Sigmoid colon (tissue), 7 donors: Measurements from ENCODE around the gene KDM6A. TPM values are rescaled to one million over a fixed set of nuclear protein-coding genes. Genes with fewer than 3 reads are reported as not detected.
"Not testable (repeated sequence)": the region's sequence is repeated elsewhere in the genome, so short reads cannot be mapped to it uniquely, and the experiment has no call there.

Source experiments
- DNase-seq: peaks from one replicate; pipeline ENCODE4 v3.0.0-alpha.2; 2019
- H3K27ac ChIP-seq, 4 donors: fragments of 200-600 bp; sonication (generic); one replicate each; pipeline ENCODE4 v1.5.1; 2016 to 2019; ENCODE audit warnings: mild to moderate bottlenecking in 1 of 4
- H3K27me3 ChIP-seq, 3 donors: fragments of 200-600 bp; sonication (generic); one replicate each; pipeline ENCODE4 v1.5.1; 2019; ENCODE audit warnings: mild to moderate bottlenecking in 1 of 3
- H3K36me3 ChIP-seq, 4 donors: fragments of 200-600 bp; sonication (generic); one replicate each; pipeline ENCODE4 v1.5.1; 2016 to 2019
- H3K4me1 ChIP-seq, 4 donors: fragments of 200-600 bp; sonication (generic); one replicate each; pipeline ENCODE4 v1.5.1; 2017 to 2019
- H3K4me3 ChIP-seq, 4 donors: fragments of 200-600 bp; sonication (generic); one replicate each; pipeline ENCODE4 v1.5.1; 2017 to 2019; ENCODE audit warnings: mild to moderate bottlenecking in 2 of 4, moderate library complexity in 1 of 4
- H3K9me3 ChIP-seq, 4 donors: fragments of 200-600 bp in 3 of 4; sonication (generic) in 3 of 4; one replicate each; pipeline versions ENCODE4 v1.5.1 to v1.6.1; 2013 to 2019
- EP300 ChIP-seq, 4 donors: sonication (generic); formaldehyde crosslinking; IDR thresholded peaks; one replicate each; pipeline ENCODE4 v1.6.1; 2017; ENCODE audit warnings: antibody characterized with exemption in 4 of 4
- POLR2A ChIP-seq, 2 donors: fragments of 450-650 bp; IDR thresholded peaks; one replicate each; pipeline ENCODE4 v1.6.1; 2016; ENCODE audit warnings: antibody characterized with exemption in 2 of 2, mild to moderate bottlenecking in 2 of 2, moderate library complexity in 2 of 2
- POLR2AphosphoS5 ChIP-seq, 4 donors: sonication (generic); formaldehyde crosslinking; IDR thresholded peaks; one replicate each; pipeline ENCODE4 v1.6.1; 2017; ENCODE audit warnings: antibody characterized with exemption in 4 of 4
- WGBS, 2 donors: extraction: QIAGEN DNeasy Blood & Tissue Kit; methylation state at CpG; one replicate each; pipeline ENCODE4 v1.1.7; 2013; 5-methylcytosine and 5-hydroxymethylcytosine counted together
- intact Hi-C: fragments of 100-400 bp; cut with DNase I; formaldehyde crosslinking; loops from one replicate; pipeline ENCODE4 v1.15.1; 2023
- polyA plus RNA-seq, 3 donors: library from polyadenylated mRNA; stranded (reverse); fragments of 200-250 nt; gene quantifications; one replicate each; pipeline ENCODE4 v1.2.3, GENCODE V29; 2013
- total RNA-seq, 4 donors: library from RNA; depleted of rRNA; stranded (reverse); fragments of >200 nt; gene quantifications; one replicate each; pipeline ENCODE4 v1.1.0, GENCODE V29; 2016
- TF ChIP-seq, protein P1 (sequence below), 4 experiments: fragments of 450-650 bp in 3 of 4; fragments of 200-600 bp in 1 of 4; IDR thresholded peaks; one replicate each; pipeline ENCODE4 v1.5.1; 2016 to 2019; ENCODE audit warnings: antibody characterized with exemption in 4 of 4, mild to moderate bottlenecking in 3 of 4, moderate library complexity in 2 of 4
- donor health status: healthy with polysubstance abuse.
- donor health status: Bipolar disorder and iron deficiency.
- donor health status: healthy.

The KDM6A gene
- total and polyA plus RNA-seq, 7 donors, result 8.6 to 35.7 (median 17.9) TPM

DNA sequence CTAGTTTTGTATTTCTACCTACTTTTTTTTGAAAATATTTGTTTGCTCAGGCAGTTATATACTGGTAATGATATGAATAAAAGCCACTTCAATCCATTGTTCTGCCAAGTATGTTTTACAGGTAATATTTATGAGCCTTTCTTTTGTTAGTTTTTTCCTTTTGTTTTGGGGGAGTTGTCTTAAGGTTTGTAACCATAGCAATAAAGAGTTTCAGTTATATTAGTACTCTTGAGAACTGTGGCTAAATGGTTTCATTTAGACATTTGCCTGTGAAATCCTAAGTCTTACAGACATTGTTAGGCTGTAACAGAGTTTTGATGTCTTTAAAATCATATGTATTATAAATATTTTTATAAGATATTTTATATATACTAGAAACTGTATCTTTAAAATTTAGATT lies 177.6 kb downstream of the KDM6A start:
- Histone ChIP-seq H3K4me1 (no peaks in the 10 kb centered on the region), H3K27me3 (no peaks in the 10 kb centered on the region), H3K27ac (no peak overlapping the region), H3K36me3 (no peaks in the 10 kb centered on the region), H3K4me3 (no peak overlapping the region), H3K9me3 (no peaks in the 10 kb centered on the region)
- TF ChIP-seq POLR2AphosphoS5 (IDR thresholded peaks at IDR 0.05) (no peak), EP300 (IDR thresholded peaks at IDR 0.05) (no peak), POLR2A (IDR thresholded peaks at IDR 0.05) (no peak)
- TF ChIP-seq, protein P1, sequence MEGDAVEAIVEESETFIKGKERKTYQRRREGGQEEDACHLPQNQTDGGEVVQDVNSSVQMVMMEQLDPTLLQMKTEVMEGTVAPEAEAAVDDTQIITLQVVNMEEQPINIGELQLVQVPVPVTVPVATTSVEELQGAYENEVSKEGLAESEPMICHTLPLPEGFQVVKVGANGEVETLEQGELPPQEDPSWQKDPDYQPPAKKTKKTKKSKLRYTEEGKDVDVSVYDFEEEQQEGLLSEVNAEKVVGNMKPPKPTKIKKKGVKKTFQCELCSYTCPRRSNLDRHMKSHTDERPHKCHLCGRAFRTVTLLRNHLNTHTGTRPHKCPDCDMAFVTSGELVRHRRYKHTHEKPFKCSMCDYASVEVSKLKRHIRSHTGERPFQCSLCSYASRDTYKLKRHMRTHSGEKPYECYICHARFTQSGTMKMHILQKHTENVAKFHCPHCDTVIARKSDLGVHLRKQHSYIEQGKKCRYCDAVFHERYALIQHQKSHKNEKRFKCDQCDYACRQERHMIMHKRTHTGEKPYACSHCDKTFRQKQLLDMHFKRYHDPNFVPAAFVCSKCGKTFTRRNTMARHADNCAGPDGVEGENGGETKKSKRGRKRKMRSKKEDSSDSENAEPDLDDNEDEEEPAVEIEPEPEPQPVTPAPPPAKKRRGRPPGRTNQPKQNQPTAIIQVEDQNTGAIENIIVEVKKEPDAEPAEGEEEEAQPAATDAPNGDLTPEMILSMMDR (IDR thresholded peaks at IDR 0.05), result no peak
- no peak for DNase-seq
- intact Hi-C loops, result no loop called here

DNA sequence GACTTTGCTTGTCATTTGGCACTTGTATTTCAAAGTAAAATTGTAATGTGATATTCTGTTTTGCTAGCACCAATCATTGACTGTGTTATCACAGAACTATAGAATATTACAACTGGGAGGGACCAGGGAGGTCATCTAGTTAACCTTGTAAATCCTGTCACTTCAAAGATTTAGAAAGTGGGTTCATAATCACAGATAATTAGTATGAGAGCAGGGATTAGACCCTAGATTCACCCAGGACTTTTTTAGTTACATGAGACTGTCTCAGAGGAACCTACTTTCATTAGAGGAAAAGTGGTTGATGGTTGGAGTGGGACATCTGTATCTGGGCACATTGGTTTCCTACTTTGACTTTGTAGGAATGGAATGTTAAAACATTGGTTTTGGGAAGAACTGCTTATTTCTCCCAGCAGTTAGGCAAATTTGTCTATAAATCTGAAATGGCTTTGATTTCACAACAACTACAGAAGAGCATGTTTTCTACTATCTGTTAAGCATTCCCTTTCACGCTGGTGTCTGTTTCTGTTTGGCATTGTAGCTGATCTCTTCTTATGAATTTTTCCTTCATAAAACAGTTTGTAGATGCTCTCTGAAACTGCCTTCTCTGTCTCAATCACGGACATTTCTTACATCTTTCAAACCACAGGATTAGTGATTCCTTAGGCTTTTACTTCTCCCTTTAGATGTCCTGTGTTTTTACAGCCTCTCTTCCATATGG lies 183.6 kb downstream of the KDM6A start:
- H3K27ac ChIP-seq, result no peak overlapping the region
- intact Hi-C loops, result no loop called here

DNA sequence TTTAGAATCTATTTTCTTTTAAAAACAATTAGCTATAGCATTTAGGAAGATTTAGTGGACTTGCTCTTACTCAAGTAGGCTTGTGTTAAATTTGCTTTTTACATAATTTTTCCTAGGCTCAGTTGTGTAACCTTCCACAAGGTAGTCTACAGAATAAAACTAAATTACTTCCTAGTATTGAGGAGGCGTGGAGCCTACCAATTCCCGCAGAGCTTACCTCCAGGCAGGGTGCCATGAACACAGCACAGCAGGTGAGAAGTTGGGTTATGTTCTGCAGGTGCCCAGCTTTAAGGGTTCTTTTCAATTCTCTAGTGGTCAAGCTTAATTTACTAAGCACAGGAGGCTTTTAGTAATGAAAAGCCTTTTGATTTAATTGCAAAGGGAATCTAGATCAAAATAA lies 186.9 kb downstream of the KDM6A start:
- intact Hi-C loops, H3K4me3 ChIP-seq, DNase-seq, H3K9me3 ChIP-seq, H3K27ac ChIP-seq, H3K4me1 ChIP-seq, H3K27me3 ChIP-seq: not testable (repeated sequence)
- peaks cover 5 to 17% (median 12%) of the 10 kb centered on the region in 4 donors for H3K36me3 ChIP-seq
- WGBS, 2 donors, result 36 to 68% methylated on average over 2 of the region's 2 CpGs

More for the DNA sequence above, 183.6 kb downstream of the KDM6A start:
- TF ChIP-seq POLR2A (IDR thresholded peaks at IDR 0.05) (no peak), EP300 (IDR thresholded peaks at IDR 0.05) (no peak), POLR2AphosphoS5 (IDR thresholded peaks at IDR 0.05) (no peak)
- TF ChIP-seq, protein P1 (IDR thresholded peaks at IDR 0.05), result no peak
- 87 to 88% methylated on average over 2 of the region's 2 CpGs for WGBS, 2 donors
- Histone ChIP-seq H3K27me3 (no peaks in the 10 kb centered on the region), H3K4me1 (no peaks in the 10 kb centered on the region), H3K36me3 (peaks cover 0 to 10% (median 5%) of the 10 kb centered on the region in 4 donors), H3K9me3 (no peaks in the 10 kb centered on the region), H3K4me3 (no peak overlapping the region)
- no peak for DNase-seq

DNA sequence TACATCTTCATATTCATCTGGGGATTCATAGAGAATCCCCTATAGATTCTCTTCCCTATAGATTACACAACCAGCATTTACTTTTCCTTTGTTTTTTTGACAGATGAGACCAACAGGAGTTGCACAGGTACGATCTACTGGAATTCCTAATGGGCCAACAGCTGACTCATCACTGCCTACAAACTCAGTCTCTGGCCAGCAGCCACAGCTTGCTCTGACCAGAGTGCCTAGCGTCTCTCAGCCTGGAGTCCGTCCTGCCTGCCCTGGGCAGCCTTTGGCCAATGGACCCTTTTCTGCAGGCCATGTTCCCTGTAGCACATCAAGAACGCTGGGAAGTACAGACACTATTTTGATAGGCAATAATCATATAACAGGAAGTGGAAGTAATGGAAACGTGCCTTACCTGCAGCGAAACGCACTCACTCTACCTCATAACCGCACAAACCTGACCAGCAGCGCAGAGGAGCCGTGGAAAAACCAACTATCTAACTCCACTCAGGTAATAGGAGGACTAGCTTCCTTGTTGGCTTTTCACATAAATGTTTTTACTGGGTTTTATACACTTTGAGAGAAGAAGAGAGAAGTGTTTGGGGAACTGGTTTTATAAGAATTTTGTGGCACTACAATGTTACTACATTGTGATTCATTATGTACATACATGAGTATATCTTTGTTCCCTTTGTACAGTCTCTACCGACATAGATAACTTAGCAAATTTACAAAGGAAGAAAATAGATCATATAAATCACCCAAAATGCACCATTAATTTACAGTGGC lies 190.5 kb downstream of the KDM6A start:
- Histone ChIP-seq H3K36me3 (peaks cover 5 to 17% (median 12%) of the 10 kb centered on the region in 4 donors), H3K27ac (no peak overlapping the region), H3K27me3 (no peaks in the 10 kb centered on the region), H3K4me1 (no peaks in the 10 kb centered on the region), H3K4me3 (no peak overlapping the region), H3K9me3 (no peaks in the 10 kb centered on the region)
- 85 to 88% methylated on average over 11 of the region's 11 CpGs for WGBS, 2 donors
- intact Hi-C loops, result no loop called here
- DNase-seq, result no peak
- TF ChIP-seq, protein P1 (IDR thresholded peaks at IDR 0.05), result no peak
- TF ChIP-seq POLR2AphosphoS5 (IDR thresholded peaks at IDR 0.05) (no peak), EP300 (IDR thresholded peaks at IDR 0.05) (no peak), POLR2A (IDR thresholded peaks at IDR 0.05) (no peak)

DNA sequence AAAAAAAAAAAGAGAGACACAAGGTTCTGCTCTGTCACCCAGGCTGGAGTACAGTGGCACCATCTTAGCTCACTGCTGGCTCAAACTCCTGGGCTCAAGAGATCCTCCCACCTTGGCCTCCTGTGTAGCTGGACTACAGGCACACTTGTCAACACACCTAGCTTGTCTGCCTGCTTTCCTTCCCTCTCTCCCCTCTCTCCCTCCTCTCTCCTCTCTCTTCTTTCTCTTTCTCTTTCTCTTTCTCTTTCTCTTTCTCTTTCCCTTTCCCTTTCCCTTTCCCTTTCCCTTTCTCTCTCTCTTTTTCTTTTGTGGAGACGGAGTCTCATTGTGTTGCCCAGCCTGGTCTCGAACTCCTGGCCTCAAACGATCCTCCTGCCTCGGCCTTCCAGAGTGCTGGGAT lies 195.6 kb downstream of the KDM6A start:
- WGBS, 2 donors, result 81 to 87% methylated on average over 4 of the region's 4 CpGs
- DNase-seq, result no peak
- no peak for TF ChIP-seq POLR2AphosphoS5 (IDR thresholded peaks at IDR 0.05)
- intact Hi-C loops, result no loop called here
- Histone ChIP-seq H3K27me3 (no peaks in the 10 kb centered on the region), H3K27ac (no peak overlapping the region), H3K4me1 (no peaks in the 10 kb centered on the region), H3K36me3 (peaks cover 0 to 14% (median 8%) of the 10 kb centered on the region in 4 donors), H3K4me3 (no peak overlapping the region), H3K9me3 (no peaks in the 10 kb centered on the region)
